H1 (cell line): ENCODE measurements around the gene HTRA2.

Experiments used
- ATF2 ChIP-seq: IDR thresholded peaks from 2 replicates; pipeline ENCODE4 v1.6.1; 2012; ENCODE audit warnings: low read length, inconsistent platforms
- CBX5 ChIP-seq: fragments of 300-800, 300-1000 bp; sonication (generic); IDR thresholded peaks from 2 replicates; pipeline ENCODE4 v1.7.1; 2016; ENCODE audit warnings: antibody characterized with exemption, low read length, low read depth
- CTCF ChIP-seq, 3 experiments: IDR thresholded peaks; 1 replicate in 2 of 3; 2 replicates in 1 of 3; pipeline versions ENCODE4 v1.5.1 to v1.6.1; 2011; ENCODE audit warnings: low read length in 3 of 3, mild to moderate bottlenecking in 3 of 3, inconsistent platforms in 2 of 3, low read depth in 1 of 3, moderate library complexity in 1 of 3; ENCODE audit not compliant: insufficient read depth in 1 of 3; ENCODE audit errors: control extremely low read depth in 1 of 3
- GTF2F1 ChIP-seq: IDR thresholded peaks from 2 replicates; pipeline ENCODE4 v1.6.1; 2012; ENCODE audit warnings: low read depth, low read length, improper control_type of control experiment, borderline replicate concordance
- SP1 ChIP-seq: IDR thresholded peaks from 2 replicates; pipeline ENCODE4 v1.6.1; 2011; ENCODE audit warnings: low read depth, low read length
- YY1 ChIP-seq: IDR thresholded peaks from 2 replicates; pipeline ENCODE4 v1.6.1; 2011; ENCODE audit warnings: low read depth, mild to moderate bottlenecking, low read length

- TF ChIP-seq CBX5 (no peak), CTCF (IDR thresholded peaks at IDR 0.05; ENCODE audit: control extremely low read depth in 1 of 3, insufficient read depth in 1 of 3, low read depth in 1 of 3, low read length in 3 of 3) (no peak), ATF2 (no peak), SP1 (no peak), YY1 (no peak), GTF2F1 (no peak)
These were observed 15.9 kb upstream of the HTRA2 start for GRCh38 chr2:74513605-74514367.
